Suprapubic skin (tissue), 4 donors: ENCODE data around the gene ETV5. TPM values are rescaled to one million over a fixed set of nuclear protein-coding genes. Genes with fewer than 3 reads are reported as not detected.

Source experiments
- DNase-seq, 2 donors: peaks; one replicate each; pipeline ENCODE4 v3.0.0-alpha.2; 2019; ENCODE audit warnings: low spot score in 2 of 2
- H3K27ac ChIP-seq: fragments of 200-600 bp; sonication (generic); one replicate; pipeline ENCODE4 v1.5.1; 2019
- H3K27me3 ChIP-seq: fragments of 200-600 bp; sonication (generic); one replicate; pipeline ENCODE4 v1.5.1; 2019
- H3K36me3 ChIP-seq: fragments of 200-600 bp; sonication (generic); one replicate; pipeline ENCODE4 v1.5.1; 2019
- H3K4me1 ChIP-seq: fragments of 200-600 bp; sonication (generic); one replicate; pipeline ENCODE4 v1.5.1; 2019
- H3K4me3 ChIP-seq: fragments of 200-600 bp; sonication (generic); one replicate; pipeline ENCODE4 v1.5.1; 2019; ENCODE audit warnings: mild to moderate bottlenecking
- H3K9me3 ChIP-seq: fragments of 200-600 bp; sonication (generic); one replicate; pipeline ENCODE4 v1.5.1; 2019
- EP300 ChIP-seq: sonication (generic); formaldehyde crosslinking; IDR thresholded peaks from one replicate; pipeline ENCODE4 v1.6.1; 2017; ENCODE audit warnings: antibody characterized with exemption
- POLR2A ChIP-seq, 2 donors: fragments of 450-650 bp; IDR thresholded peaks; one replicate each; pipeline ENCODE4 v1.6.1; 2017; ENCODE audit warnings: antibody characterized with exemption in 2 of 2, mild to moderate bottlenecking in 2 of 2, moderate library complexity in 2 of 2
- POLR2AphosphoS5 ChIP-seq, 3 donors: sonication (generic); formaldehyde crosslinking; IDR thresholded peaks; one replicate each; pipeline ENCODE4 v1.6.1; 2017; ENCODE audit warnings: antibody characterized with exemption in 3 of 3
- WGBS: methylation state at CpG from one replicate; pipeline ENCODE4 v1.1.5; 2018; 5-methylcytosine and 5-hydroxymethylcytosine counted together
- total RNA-seq, 4 donors: library from RNA; depleted of rRNA; stranded (reverse); fragments of >200 nt; gene quantifications; one replicate each; pipeline ENCODE4 v1.1.0, GENCODE V29; 2016
- TF ChIP-seq, protein P1 (sequence below), 2 donors: fragments of 200-600 bp in 1 of 2; fragments of 450-650 bp in 1 of 2; sonication (generic) in 1 of 2; IDR thresholded peaks; one replicate each; pipeline ENCODE4 v1.5.1; 2016 to 2019; ENCODE audit warnings: antibody characterized with exemption in 2 of 2, mild to moderate bottlenecking in 1 of 2, moderate library complexity in 1 of 2

ETV5 gene
- 10 to 100 TPM; 11.2 to 28.6 (median 16.7) TPM for total RNA-seq

DNA sequence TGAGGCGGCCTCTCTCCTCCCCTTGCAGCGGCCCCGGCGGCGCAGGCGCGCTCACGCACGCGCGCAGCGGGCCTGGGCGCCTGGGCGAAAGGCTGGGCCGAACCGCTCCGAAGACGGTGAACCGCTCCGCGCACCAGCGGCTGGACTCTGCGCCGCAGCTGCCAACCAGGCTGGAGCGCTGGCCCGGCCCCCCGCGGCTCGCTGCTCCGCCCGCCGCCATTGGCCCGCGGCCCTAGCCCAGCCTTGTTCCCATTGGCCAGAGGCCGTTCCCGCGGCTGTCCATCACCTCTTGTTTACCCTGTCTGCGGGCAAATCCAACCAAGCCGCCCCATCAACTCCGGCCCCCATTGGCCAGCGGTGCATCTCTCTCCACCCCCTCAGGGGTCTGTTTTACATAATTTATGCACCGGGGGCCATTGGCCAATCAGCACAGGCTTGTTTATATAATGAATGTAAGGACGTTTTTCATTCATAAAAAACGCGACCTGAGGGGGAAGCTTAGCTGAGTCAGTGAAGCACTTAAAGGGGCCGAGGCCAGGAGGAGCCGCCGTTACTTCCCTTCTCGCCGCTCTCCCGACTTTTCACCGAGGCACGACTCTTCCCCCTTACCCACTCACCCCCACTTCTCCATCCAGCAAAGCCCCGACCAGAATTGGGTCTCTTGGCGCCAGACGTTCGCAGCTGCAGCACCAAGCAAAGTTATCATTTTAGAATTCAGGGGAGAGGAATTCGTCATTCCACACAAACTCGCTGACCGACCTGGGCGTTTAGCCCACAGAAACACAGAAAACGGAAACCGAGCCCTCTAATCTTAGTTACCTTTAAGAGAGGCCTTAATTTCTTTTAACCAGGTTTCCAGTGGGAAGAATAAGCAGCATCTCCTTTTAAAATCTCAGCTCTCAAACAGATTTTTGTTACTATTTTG is at the start of gene ETV5:
ETV5 (minus strand) TSS at position 149 of the 925 bp plus-strand sequence. CDS start 3,221 bp downstream, outside the sequence.
- Histone ChIP-seq H3K27me3 (no peaks in the 10 kb centered on the region), H3K27ac (peak within 1 kb of the TSS; percentile 87), H3K4me1 (peaks cover 38% of the 10 kb centered on the region), H3K4me3 (peak within 1 kb of the TSS; percentile 73), H3K36me3 (no peaks in the 10 kb centered on the region), H3K9me3 (no peaks in the 10 kb centered on the region)
- peak; percentile 99 to 100 for DNase-seq
- peak in 1 of 3 donors; percentile 65 for TF ChIP-seq POLR2AphosphoS5 (IDR thresholded peaks at IDR 0.05)
- TF ChIP-seq, protein P1, sequence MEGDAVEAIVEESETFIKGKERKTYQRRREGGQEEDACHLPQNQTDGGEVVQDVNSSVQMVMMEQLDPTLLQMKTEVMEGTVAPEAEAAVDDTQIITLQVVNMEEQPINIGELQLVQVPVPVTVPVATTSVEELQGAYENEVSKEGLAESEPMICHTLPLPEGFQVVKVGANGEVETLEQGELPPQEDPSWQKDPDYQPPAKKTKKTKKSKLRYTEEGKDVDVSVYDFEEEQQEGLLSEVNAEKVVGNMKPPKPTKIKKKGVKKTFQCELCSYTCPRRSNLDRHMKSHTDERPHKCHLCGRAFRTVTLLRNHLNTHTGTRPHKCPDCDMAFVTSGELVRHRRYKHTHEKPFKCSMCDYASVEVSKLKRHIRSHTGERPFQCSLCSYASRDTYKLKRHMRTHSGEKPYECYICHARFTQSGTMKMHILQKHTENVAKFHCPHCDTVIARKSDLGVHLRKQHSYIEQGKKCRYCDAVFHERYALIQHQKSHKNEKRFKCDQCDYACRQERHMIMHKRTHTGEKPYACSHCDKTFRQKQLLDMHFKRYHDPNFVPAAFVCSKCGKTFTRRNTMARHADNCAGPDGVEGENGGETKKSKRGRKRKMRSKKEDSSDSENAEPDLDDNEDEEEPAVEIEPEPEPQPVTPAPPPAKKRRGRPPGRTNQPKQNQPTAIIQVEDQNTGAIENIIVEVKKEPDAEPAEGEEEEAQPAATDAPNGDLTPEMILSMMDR (IDR thresholded peaks at IDR 0.05): no peak
- peak in 1 of 2 donors; percentile 73 for TF ChIP-seq POLR2A (IDR thresholded peaks at IDR 0.05)
- TF ChIP-seq EP300: no peak
- 0% methylated on average over 28 of the region's 63 CpGs for WGBS

DNA sequence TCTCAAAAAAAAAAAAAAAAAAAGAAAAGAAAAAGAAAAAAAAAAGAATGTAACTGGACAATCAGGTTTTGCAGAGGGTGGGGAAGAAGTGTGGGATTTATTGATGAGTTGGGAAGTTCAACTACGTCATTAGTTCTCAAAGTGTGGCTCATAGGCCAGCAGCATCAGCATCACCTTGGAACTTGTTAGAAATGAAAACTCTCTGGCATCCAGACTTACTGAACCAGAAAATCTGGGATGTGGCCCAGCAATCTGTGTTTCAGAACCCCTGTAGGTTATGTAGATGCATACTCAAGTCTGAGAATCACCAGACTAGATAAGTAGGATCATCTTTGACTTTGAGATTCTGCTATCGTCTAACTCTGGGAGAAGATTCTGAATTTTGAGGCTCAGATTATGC is 45.8 kb upstream of the ETV5 start:
- no peak overlapping the region for H3K27ac ChIP-seq
- 64% methylated on average over 2 of the region's 2 CpGs for WGBS
- peak in 1 of 2 donors; percentile 2 for DNase-seq

DNA sequence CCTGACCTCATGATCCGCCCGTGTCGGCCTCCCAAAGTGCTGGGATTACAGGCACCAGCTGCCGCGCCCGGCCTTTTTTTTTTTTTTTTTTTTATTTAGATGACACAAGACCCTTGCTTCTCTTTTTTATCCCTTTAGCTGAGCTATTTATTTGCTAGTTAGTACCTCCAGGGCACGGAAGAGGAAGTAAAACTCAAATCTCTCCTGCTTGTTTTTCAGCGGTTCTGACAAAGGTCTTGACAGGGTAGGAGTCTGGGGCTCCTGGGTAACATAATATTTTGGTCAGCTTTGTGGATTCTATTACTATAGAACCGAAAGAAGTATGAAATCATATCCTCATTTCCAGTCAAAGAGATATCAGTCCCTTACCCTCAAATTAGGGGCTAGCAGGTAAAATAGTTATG is 44.0 kb upstream of the ETV5 start:
- no peaks in the 10 kb centered on the region for H3K36me3 ChIP-seq
- no peak for DNase-seq
- no peaks in the 10 kb centered on the region for H3K27me3 ChIP-seq
- no peak overlapping the region for H3K4me3 ChIP-seq
- no peak overlapping the region for H3K27ac ChIP-seq
- whole genome bisulfite sequencing: 74% methylated on average over 9 of the region's 9 CpGs
- H3K4me1 ChIP-seq: no peaks in the 10 kb centered on the region
- no peak for TF ChIP-seq POLR2A (IDR thresholded peaks at IDR 0.05)
- no peak for TF ChIP-seq POLR2AphosphoS5 (IDR thresholded peaks at IDR 0.05)
- TF ChIP-seq, protein P1 (IDR thresholded peaks at IDR 0.05): no peak
- TF ChIP-seq EP300: no peak
- no peaks in the 10 kb centered on the region for H3K9me3 ChIP-seq

More for the DNA sequence above, 45.8 kb upstream of the ETV5 start:
- H3K4me1 ChIP-seq: no peaks in the 10 kb centered on the region
- no peaks in the 10 kb centered on the region for H3K27me3 ChIP-seq
- TF ChIP-seq, protein P1 (IDR thresholded peaks at IDR 0.05): no peak
- no peak for TF ChIP-seq POLR2A (IDR thresholded peaks at IDR 0.05)
- TF ChIP-seq POLR2AphosphoS5 (IDR thresholded peaks at IDR 0.05): no peak
- TF ChIP-seq EP300: no peak
- H3K9me3 ChIP-seq: no peaks in the 10 kb centered on the region
- no peaks in the 10 kb centered on the region for H3K36me3 ChIP-seq
- H3K4me3 ChIP-seq: no peak overlapping the region

DNA sequence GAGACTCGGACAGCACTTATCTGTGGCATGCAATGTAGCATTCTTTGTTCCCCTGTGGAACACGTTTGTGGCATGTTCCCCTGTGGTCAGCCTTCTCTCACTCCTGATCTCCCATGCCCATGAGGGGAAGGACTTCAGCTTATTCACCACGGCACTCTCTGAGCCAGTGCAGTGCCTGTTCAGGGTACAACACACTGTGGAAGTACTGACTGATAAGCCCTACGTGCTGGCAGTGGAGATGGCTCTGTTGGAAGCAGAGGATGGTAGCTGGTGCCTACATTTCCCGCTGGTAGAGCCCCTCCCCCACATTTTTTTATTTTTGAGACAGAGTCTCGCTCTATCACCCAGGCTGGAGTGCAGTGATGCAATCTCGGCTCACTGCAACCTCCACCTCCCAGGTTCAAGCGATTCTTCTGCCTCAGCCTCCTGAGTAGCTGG is 43.5 kb upstream of the ETV5 start:
- H3K4me3 ChIP-seq: no peak overlapping the region
- 77% methylated on average over 8 of the region's 8 CpGs for WGBS
- no peak for TF ChIP-seq POLR2AphosphoS5 (IDR thresholded peaks at IDR 0.05)
- no peak for TF ChIP-seq POLR2A (IDR thresholded peaks at IDR 0.05)
- no peak for TF ChIP-seq EP300
- TF ChIP-seq, protein P1 (IDR thresholded peaks at IDR 0.05): no peak
- no peaks in the 10 kb centered on the region for H3K27me3 ChIP-seq
- no peaks in the 10 kb centered on the region for H3K36me3 ChIP-seq
- no peaks in the 10 kb centered on the region for H3K4me1 ChIP-seq
- peak in 1 of 2 donors; percentile 38 for DNase-seq
- no peaks in the 10 kb centered on the region for H3K9me3 ChIP-seq
- H3K27ac ChIP-seq: no peak overlapping the region
